AG10803 (cell line): ENCODE measurements around the gene CAMKMT.

Source experiments
- DNase-seq: peaks from one replicate; pipeline ENCODE4 v3.0.0; 2010; ENCODE audit warnings: low read depth
- H3K4me3 ChIP-seq: 2 replicates; pipeline ENCODE4 v1.5.1; 2011; ENCODE audit warnings: mild to moderate bottlenecking, low read length, control low read depth
- CTCF ChIP-seq: conservative IDR thresholded peaks from 2 replicates; pipeline ENCODE4 v1.5.1; 2011; ENCODE audit warnings: mild to moderate bottlenecking, low read length, control low read depth, inconsistent platforms

Gene CAMKMT

GRCh38 chr2:44799105-44799504, 437.4 kb downstream of the CAMKMT start:
- TF ChIP-seq CTCF: no peak
- H3K4me3 ChIP-seq: no peak overlapping the region
- DNase-seq: no peak

GRCh38 chr2:44799754-44800153, 438.0 kb downstream of the CAMKMT start:
- DNase-seq: no peak
- TF ChIP-seq CTCF: no peak
- no peak overlapping the region for H3K4me3 ChIP-seq

- DNase-seq: no peak
- no peak overlapping the region for H3K4me3 ChIP-seq
- TF ChIP-seq CTCF: no peak
Observed at GRCh38 chr2:44801289-44801840, 439.6 kb downstream of the CAMKMT start.

GRCh38 chr2:44801841-44802776, 440.4 kb downstream of the CAMKMT start:
- no peak for TF ChIP-seq CTCF
- DNase-seq: no peak
- no peak overlapping the region for H3K4me3 ChIP-seq

GRCh38 chr2:44802777-44803424, 441.2 kb downstream of the CAMKMT start:
- DNase-seq: no peak
- no peak for TF ChIP-seq CTCF
- H3K4me3 ChIP-seq: no peak overlapping the region

- H3K4me3 ChIP-seq: no peak overlapping the region
- TF ChIP-seq CTCF: no peak
- DNase-seq: no peak
Observed at GRCh38 chr2:44804406-44805265, 442.9 kb downstream of the CAMKMT start.
